ENCODE measurements around the gene FETUB. TPM values are rescaled to one million over a fixed set of nuclear protein-coding genes. Genes with fewer than 3 reads are reported as not detected.

The FETUB gene
- total and polyA plus RNA-seq, 12 donors, result not detected

GRCh38 chr3:186664506-186664905 lies 24.3 kb downstream of the FETUB start:
- Histone ChIP-seq H3K4me3 (no peak overlapping the region), H3K9me3 (replicated peaks in 1 of 3) (no peaks in the 10 kb centered on the region), H3K27ac (no peak overlapping the region), H3K4me1 (replicated peaks in 1 of 2) (no peaks in the 10 kb centered on the region), H3K27me3 (no peaks in the 10 kb centered on the region), H3K36me3 (replicated peaks in 1 of 2) (no peaks in the 10 kb centered on the region)
- WGBS, 4 donors, result 32 to 65% (median 48%) methylated on average over 3 to 4 of the region's 4 CpGs
- intact Hi-C loops (cut with DNase I), result no loop called here
- no peak for DNase-seq
- no peak for TF ChIP-seq CTCF (IDR thresholded peaks at IDR 0.05)
- no peak for TF ChIP-seq POLR2A (IDR thresholded peaks at IDR 0.05)

GRCh38 chr3:186665625-186666188 lies 25.5 kb downstream of the FETUB start, which contains the start of gene HRG:
TSS of gene HRG (plus strand) at chr3:186666014. CDS start at chr3:186666032, 18 bp downstream.
- DNase-seq, result no peak
- Histone ChIP-seq H3K4me3 (no peak within 1 kb of the TSS), H3K27ac (no peak within 1 kb of the TSS), H3K9me3 (replicated peaks in 1 of 3) (no peaks in the 10 kb centered on the region), H3K4me1 (replicated peaks in 1 of 2) (no peaks in the 10 kb centered on the region), H3K36me3 (replicated peaks in 1 of 2) (no peaks in the 10 kb centered on the region), H3K27me3 (no peaks in the 10 kb centered on the region)
- 69 to 75% (median 74%) methylated on average over 7 to 8 of the region's 8 CpGs for WGBS, 4 donors
- intact Hi-C loops (cut with DNase I), result no loop called here
- TF ChIP-seq CTCF (IDR thresholded peaks at IDR 0.05), result no peak

GRCh38 chr3:186668426-186668825 lies 28.2 kb downstream of the FETUB start:
- H3K27ac ChIP-seq, result no peak overlapping the region
- TF ChIP-seq POLR2A (IDR thresholded peaks at IDR 0.05) (no peak), CTCF (IDR thresholded peaks at IDR 0.05) (no peak)
- no peaks in the 10 kb centered on the region for H3K27me3 ChIP-seq
- 54 to 68% (median 64%) methylated on average over 6 of the region's 6 CpGs for WGBS, 4 donors
- intact Hi-C loops (cut with DNase I), result no loop called here
- H3K9me3 ChIP-seq (replicated peaks in 1 of 3), result no peaks in the 10 kb centered on the region
- no peak for DNase-seq
- H3K4me1 ChIP-seq (replicated peaks in 1 of 2), result no peaks in the 10 kb centered on the region
- H3K4me3 ChIP-seq, result no peak overlapping the region
- H3K36me3 ChIP-seq (replicated peaks in 1 of 2), result no peaks in the 10 kb centered on the region

- H3K4me3 ChIP-seq, result no peak overlapping the region
- H3K9me3 ChIP-seq (replicated peaks in 1 of 3), result no peaks in the 10 kb centered on the region
- TF ChIP-seq POLR2A (IDR thresholded peaks at IDR 0.05), result no peak
- no peak for TF ChIP-seq CTCF (IDR thresholded peaks at IDR 0.05)
- H3K36me3 ChIP-seq (replicated peaks in 1 of 2), result no peaks in the 10 kb centered on the region
- DNase-seq, result no peak
- H3K27me3 ChIP-seq, result no peaks in the 10 kb centered on the region
- no peaks in the 10 kb centered on the region for H3K4me1 ChIP-seq (replicated peaks in 1 of 2)
- no peak overlapping the region for H3K27ac ChIP-seq
- intact Hi-C loops (cut with DNase I), result no loop called here
- 72 to 81% (median 77%) methylated on average over 2 of the region's 2 CpGs for WGBS, 4 donors
Observed at GRCh38 chr3:186669378-186670084, 29.3 kb downstream of the FETUB start.

Data from adrenal gland (tissue), 12 donors.